ENCODE measurements around the gene DNAH7. TPM values are rescaled to one million over a fixed set of nuclear protein-coding genes. Genes with fewer than 3 reads are reported as not detected.

Gene DNAH7
- total and polyA plus RNA-seq, 2 donors (not counting 3 experiments of a cell fraction or from before 2014, with no cell fraction given), result 0.15 to 0.24 TPM

DNA sequence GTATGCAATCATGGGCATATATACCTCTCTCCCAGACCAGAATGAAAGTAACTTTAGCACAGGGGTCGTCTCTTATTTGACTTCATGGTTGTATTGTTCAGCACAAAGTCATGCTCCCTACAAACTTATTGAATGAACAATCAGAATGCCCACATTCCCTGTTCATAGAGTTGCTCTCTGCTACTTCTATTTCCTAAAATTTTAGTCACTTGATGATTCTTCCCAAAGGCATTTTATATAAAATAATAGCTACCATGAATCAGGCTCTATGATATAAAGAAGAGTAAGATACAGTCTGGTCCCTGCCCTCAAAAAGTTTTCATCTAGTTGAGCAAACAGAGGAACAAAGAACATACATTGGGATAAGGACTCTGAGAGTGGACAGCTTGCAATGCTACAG is 249.4 kb downstream of the DNAH7 start:
- Histone ChIP-seq H2AFZ (ENCODE audit: low read depth, low read length) (no peak overlapping the region), H3K4me3 (replicated peaks in 1 of 3; ENCODE audit: insufficient read depth in 1 of 3, low read depth in 1 of 3, low read length in 3 of 3) (no peak overlapping the region), H3K27me3 (ENCODE audit: control insufficient read depth in 2 of 2, insufficient read depth in 2 of 2, low read length in 2 of 2) (no peaks in the 10 kb centered on the region), H3K9me1 (replicated peaks; ENCODE audit: control insufficient read depth, extremely low read depth, insufficient read depth, low read length) (no peaks in the 10 kb centered on the region), H3K36me3 (ENCODE audit: control insufficient read depth in 2 of 2, extremely low read depth in 1 of 2, insufficient read depth in 2 of 2, low read length in 2 of 2) (no peaks in the 10 kb centered on the region), H3K9me3 (replicated peaks; ENCODE audit: control insufficient read depth, insufficient read depth, low read length) (no peaks in the 10 kb centered on the region), H3K79me2 (ENCODE audit: control insufficient read depth, insufficient read depth, low read length) (no peaks in the 10 kb centered on the region), H3K4me1 (ENCODE audit: control insufficient read depth, extremely low read depth, insufficient read depth, low read length) (peaks cover 4% of the 10 kb centered on the region), H3K27ac (ENCODE audit: insufficient read depth, low read depth, low read length) (no peak overlapping the region), H3K4me2 (ENCODE audit: insufficient read depth, low read length) (no peak overlapping the region), H3K9ac (replicated peaks; ENCODE audit: extremely low read depth, insufficient read depth, low read length) (no peak overlapping the region), H4K20me1 (replicated peaks; ENCODE audit: control insufficient read depth, extremely low read depth, insufficient read depth, low read length) (no peaks in the 10 kb centered on the region)
- CTCF ChIA-PET, result no interaction called here
- POLR2A ChIA-PET, result no interaction called here
- TF ChIP-seq FOS (IDR thresholded peaks at IDR 0.05; ENCODE audit: borderline replicate concordance, insufficient read depth, low read length) (no peak), JUN (IDR thresholded peaks at IDR 0.05; ENCODE audit: borderline replicate concordance, insufficient read depth, insufficient read length, low read depth) (no peak), POLR2AphosphoS5 (IDR thresholded peaks at IDR 0.05; ENCODE audit: insufficient read depth, low read depth, low read length) (no peak), MYC (IDR thresholded peaks at IDR 0.05; ENCODE audit: low read depth, low read length) (no peak), EZH2 (IDR thresholded peaks at IDR 0.05; ENCODE audit: borderline replicate concordance, low read depth, low read length, severe bottlenecking) (no peak), POLR2A (IDR thresholded peaks at IDR 0.05; ENCODE audit: low read depth, low read length) (no peak), GATA2 (IDR thresholded peaks at IDR 0.05; ENCODE audit: insufficient read depth, insufficient read length, low read depth, low read length) (no peak)
- TF ChIP-seq, protein P1, sequence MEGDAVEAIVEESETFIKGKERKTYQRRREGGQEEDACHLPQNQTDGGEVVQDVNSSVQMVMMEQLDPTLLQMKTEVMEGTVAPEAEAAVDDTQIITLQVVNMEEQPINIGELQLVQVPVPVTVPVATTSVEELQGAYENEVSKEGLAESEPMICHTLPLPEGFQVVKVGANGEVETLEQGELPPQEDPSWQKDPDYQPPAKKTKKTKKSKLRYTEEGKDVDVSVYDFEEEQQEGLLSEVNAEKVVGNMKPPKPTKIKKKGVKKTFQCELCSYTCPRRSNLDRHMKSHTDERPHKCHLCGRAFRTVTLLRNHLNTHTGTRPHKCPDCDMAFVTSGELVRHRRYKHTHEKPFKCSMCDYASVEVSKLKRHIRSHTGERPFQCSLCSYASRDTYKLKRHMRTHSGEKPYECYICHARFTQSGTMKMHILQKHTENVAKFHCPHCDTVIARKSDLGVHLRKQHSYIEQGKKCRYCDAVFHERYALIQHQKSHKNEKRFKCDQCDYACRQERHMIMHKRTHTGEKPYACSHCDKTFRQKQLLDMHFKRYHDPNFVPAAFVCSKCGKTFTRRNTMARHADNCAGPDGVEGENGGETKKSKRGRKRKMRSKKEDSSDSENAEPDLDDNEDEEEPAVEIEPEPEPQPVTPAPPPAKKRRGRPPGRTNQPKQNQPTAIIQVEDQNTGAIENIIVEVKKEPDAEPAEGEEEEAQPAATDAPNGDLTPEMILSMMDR (IDR thresholded peaks at IDR 0.05; ENCODE audit: extremely low read depth in 1 of 2, insufficient read depth in 1 of 2, low read depth in 1 of 2, low read length in 2 of 2), result no peak
- TF ChIP-seq, protein P2, sequence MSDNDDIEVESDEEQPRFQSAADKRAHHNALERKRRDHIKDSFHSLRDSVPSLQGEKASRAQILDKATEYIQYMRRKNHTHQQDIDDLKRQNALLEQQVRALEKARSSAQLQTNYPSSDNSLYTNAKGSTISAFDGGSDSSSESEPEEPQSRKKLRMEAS (IDR thresholded peaks at IDR 0.05; ENCODE audit: insufficient read depth, insufficient read length), result no peak
- intact Hi-C loops (cut with micrococcal nuclease), result no loop called here
- BruUV-seq (replicated peaks), result no TSS peak
- DNase-seq (ENCODE audit: low read depth, low spot score) (no peak), FAIRE-seq (no peak)
- dilution Hi-C loops (cut with MboI; ENCODE audit: extremely low pct_ligation_motif_present, low sequenced_read_pairs), result no loop called here
